Bone marrow (tissue), 2 donors: ENCODE measurements around the gene BTN1A1.
A peak's percentile ranks its signal among the peaks of the same experiment; 100 is the strongest.
"Not testable (repeated sequence)": the region's sequence is repeated elsewhere in the genome, so short reads cannot be mapped to it uniquely, and the experiment has no call there.

Source experiments
- DNase-seq, 2 donors: peaks; one replicate each; lab custom pipeline; 2025; lab: John Stamatoyannopoulos, UW

The BTN1A1 gene

GRCh38 chr6:26511033-26511432 lies 10.9 kb downstream of the BTN1A1 start:
- not testable (repeated sequence) for DNase-seq

DNA sequence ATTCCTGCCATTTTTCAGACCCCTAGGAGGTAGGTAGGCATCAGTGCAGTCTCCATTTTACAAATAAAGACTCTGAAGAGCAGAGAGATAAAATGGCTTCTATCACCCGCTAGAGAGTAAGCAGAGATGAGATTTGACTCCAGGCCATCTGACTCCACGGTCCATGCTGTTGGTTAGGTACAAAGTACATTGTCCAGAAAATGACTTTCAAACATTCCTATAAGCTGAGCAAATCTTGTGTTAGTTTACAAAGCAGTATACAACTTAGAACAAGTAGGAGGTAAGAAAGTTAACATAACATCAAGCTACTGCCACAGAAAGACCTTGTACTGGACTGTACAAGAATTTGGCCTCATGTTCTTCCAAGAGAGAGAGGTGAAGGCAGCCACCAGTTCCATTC lies 14.9 kb downstream of the BTN1A1 start:
- no peak for DNase-seq

- no peak for DNase-seq
These were observed 16.7 kb downstream of the BTN1A1 start for GRCh38 chr6:26516481-26517427.

DNA sequence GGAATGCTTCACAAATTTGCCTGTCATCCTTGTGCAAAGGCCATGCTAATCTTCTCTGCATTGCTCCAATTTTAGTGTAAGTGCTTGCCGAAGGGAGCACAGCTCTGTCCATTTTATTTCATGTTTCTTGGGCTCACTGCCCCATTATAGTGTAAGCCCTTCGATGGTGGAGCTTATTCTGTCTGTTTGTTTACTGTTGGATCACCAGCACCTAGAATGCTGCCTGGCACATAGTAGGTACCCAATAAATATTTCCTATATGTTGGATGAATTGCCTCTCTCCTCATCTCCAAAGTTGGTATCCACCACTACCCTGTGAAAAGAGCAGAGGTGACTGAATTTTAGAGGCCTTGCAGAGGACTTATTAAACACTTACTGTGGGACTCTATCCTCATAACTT lies 19.3 kb downstream of the BTN1A1 start:
- DNase-seq = no peak

DNA sequence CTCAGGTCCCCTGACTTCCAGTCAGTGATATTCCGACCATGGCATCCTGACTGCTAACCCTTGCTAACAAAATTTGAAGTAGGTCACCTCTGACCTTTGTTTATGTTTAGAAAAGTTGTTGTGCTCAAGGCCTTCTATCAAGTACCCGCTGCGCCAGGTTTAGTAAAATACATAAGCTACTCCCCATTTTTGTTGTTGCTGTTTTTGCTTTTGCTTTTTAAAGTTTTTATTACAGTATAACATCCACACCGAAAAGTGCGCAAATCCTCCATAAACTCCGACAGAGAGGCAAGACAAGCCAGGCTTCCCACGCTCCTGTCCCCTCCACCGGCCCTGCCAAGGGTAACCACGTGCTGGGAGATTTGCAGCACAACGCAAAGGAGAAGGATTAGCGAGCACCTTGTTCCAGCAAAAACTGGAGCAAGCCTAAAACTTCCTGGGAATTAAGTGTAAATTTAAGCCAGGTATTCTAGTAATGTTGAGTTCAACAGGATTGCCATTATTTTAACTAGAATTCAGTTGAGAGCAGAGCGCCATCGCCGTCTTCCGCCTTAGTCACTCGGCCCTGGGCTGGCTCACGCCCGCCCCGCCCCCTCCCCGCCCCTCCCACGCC lies 20.2 kb downstream of the BTN1A1 start:
- DNase-seq = no peak

GRCh38 chr6:26520850-26521599 lies 20.9 kb downstream of the BTN1A1 start:
- peak; percentile 78 to 89 for DNase-seq

GRCh38 chr6:26521600-26522391 lies 21.7 kb downstream of the BTN1A1 start:
- DNase-seq = peak; percentile 49 to 54

DNA sequence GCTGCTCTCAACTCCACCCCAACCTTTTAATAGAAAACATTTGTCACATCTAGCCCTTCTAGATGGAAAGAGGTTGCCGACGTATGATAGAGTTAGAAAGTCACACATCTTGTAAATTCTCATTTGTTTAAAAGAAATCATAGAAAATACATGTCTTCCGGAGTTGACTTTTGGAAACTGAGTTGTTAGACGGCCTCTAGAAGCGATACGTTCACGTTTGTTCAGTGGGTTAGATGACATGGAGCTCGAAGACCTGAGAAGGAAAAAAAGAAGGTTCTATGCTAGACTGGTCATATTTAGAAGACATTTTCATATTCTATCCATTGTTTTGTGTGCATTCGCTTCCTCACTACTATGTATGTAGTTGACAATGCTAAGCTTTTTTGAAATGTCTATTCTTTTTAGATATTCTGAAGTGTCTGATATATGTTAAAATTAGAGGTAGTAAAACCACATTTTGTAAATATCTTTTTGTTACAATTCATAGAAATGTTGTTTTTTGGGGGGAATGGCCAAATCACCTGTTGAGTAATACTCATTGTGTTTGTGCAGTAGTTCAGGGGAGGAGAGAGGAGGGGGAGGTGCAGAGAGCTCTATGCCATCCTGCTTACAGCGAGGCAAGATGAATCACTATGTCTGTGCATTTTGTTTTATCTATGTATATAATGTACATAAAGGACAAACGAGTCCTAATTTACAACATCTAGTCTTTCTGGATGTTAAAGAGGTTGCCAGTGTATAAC lies 22.6 kb downstream of the BTN1A1 start:
- DNase-seq = peak in 1 of 2 donors; percentile 11

DNA sequence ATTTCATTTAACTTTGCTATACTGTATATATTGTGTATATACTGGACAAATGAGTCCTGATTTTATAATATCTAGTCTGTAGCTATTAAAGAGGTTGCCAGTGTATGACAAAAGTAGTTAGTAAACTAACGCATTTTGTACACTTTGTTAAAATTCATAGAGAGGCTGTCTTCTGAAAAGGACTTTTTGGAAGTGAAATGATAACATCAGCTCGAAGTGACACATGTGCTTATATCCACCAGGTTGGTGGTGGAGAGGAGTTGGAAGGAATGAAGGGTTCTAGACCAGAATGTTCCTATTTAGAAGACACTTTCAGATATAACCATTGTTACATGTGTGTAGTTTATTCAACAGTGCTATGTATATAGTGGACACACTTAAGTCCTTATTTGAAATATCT lies 24.2 kb downstream of the BTN1A1 start:
- DNase-seq = not testable (repeated sequence)

GRCh38 chr6:26524722-26525370 lies 24.7 kb downstream of the BTN1A1 start:
- DNase-seq = peak in 1 of 2 donors; percentile 62

DNA sequence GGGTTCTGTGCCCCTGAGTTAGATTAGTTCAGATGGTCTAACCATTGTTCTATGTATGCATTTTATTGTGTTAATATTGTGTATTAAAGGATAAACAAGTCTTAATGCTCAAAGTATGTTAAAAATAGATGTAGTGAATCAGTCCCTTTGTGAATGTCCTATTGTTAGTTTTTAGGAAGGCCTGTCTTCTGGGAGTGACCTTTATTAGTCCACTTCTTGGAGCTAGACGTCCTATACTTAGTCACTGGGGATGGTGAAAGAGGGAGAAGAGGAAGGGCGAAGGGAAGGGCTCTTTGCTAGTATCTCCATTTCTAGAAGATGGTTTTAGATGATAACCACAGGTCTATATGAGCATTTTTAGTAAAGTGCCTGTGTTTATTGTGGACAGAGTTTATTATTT lies 25.7 kb downstream of the BTN1A1 start:
- no peak for DNase-seq

DNA sequence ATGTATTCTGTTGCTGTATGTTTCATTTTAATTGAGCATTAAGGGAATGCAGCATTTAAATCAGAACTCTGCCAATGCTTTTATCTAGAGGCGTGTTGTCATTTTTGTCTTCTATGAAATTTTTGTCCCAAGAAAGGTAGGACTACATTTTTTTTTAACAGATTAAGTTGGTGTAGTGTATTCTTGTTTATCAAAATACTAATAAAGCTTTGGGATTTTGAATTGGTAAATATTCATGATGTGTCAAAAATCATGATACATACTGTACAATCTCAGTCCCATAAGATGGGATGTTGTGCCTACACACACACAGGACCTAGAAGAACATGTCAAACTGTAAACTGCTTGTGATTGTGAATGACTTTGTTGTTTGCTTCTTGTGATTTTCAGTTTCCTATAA lies 26.8 kb downstream of the BTN1A1 start:
- no peak for DNase-seq

- no peak for DNase-seq
These were observed 30.1 kb downstream of the BTN1A1 start for GRCh38 chr6:26530203-26530602.

- no peak for DNase-seq
These were observed 31.8 kb downstream of the BTN1A1 start for GRCh38 chr6:26531897-26532296.

DNA sequence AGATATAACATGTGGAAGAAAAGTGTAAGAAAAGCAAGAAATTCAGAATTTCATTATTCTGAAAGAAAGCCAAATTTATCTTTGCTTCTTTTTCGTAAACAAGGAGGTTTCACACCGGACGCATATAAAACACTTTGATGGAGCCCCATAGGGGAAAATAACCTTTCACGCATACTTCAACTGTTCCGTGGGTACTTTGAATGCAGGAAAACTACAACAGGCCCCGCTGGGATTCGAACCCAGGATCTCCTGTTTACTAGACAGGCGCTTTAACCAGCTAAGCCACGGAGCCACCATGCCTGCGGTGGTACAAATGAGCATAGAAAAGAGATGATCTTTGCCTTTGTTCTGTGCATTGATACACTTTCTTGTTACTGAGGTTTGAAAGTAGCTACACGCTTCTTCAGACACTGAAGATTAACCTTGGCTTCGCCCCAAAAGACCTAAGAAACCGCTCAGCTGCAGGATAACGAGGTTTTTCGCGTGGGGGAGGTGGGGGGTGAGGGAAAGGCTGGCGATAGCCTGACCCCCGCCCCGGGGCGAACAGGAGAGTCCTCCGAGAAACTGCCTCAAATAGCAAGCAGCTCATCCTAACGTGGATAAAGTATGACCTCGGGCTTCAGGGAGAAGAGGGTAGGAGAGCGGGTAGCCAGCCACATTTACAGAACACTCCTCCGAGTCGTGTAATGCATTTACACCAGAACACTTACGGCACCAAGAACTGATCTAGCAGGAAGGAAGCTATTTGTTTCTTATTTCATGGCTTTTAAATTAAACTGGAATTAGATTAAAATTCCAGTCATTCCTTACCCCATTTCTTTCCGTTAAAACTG lies 32.8 kb downstream of the BTN1A1 start:
- DNase-seq = peak; percentile 76 to 83

DNA sequence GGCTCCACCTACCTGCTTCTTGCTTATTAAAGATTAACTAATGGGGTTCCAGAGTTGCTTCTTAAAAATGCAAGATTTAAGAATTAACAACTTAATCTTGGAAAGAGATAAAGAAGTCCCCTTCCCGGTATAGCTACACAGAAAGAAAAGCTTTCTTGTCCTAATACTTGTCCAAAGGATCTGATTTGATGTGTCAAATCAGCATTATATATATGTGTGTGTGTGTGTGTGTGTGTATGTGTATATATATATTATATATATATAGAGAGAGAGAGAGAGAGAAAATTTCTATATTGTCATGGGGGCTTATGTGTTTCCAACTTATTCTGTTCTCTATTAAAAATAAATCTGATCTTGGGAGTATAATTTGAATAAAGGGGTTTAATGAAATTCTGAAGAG lies 33.4 kb downstream of the BTN1A1 start:
- DNase-seq = no peak

GRCh38 chr6:26534681-26535465 lies 34.8 kb downstream of the BTN1A1 start:
- DNase-seq = no peak

- peak in 1 of 2 donors; percentile 42 for DNase-seq
These were observed 36.6 kb downstream of the BTN1A1 start for GRCh38 chr6:26536571-26537159.
